DND-41 (cell line): Measurements from ENCODE around the gene RS1.

ENCODE experiments used
- EZH2 ChIP-seq: IDR thresholded peaks from 3 replicates; pipeline ENCODE4 v1.6.1; 2012; ENCODE audit warnings: borderline replicate concordance, low read depth, mild to moderate bottlenecking, moderate library complexity, low read length, inconsistent platforms; ENCODE audit not compliant: severe bottlenecking
- TF ChIP-seq, protein P1 (sequence below): IDR thresholded peaks from 2 replicates; pipeline ENCODE4 v1.5.1; 2012; ENCODE audit warnings: borderline replicate concordance, low read length, moderate library complexity, mild to moderate bottlenecking; ENCODE audit not compliant: poor library complexity, severe bottlenecking; ENCODE audit errors: extremely low read depth

GRCh38 chrX:18619288-18619687, 52.6 kb downstream of the RS1 start:
- TF ChIP-seq, protein P1, sequence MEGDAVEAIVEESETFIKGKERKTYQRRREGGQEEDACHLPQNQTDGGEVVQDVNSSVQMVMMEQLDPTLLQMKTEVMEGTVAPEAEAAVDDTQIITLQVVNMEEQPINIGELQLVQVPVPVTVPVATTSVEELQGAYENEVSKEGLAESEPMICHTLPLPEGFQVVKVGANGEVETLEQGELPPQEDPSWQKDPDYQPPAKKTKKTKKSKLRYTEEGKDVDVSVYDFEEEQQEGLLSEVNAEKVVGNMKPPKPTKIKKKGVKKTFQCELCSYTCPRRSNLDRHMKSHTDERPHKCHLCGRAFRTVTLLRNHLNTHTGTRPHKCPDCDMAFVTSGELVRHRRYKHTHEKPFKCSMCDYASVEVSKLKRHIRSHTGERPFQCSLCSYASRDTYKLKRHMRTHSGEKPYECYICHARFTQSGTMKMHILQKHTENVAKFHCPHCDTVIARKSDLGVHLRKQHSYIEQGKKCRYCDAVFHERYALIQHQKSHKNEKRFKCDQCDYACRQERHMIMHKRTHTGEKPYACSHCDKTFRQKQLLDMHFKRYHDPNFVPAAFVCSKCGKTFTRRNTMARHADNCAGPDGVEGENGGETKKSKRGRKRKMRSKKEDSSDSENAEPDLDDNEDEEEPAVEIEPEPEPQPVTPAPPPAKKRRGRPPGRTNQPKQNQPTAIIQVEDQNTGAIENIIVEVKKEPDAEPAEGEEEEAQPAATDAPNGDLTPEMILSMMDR = no peak
- no peak for TF ChIP-seq EZH2
